K562 (cell line): Measurements from ENCODE around the gene RNF227. TPM values are rescaled to one million over a fixed set of nuclear protein-coding genes. Genes with fewer than 3 reads are reported as not detected.

ENCODE experiments used
- BRF1 ChIP-seq: IDR thresholded peaks from 3 replicates; pipeline ENCODE4 v1.6.1; 2011; ENCODE audit warnings: borderline replicate concordance, mild to moderate bottlenecking; ENCODE audit not compliant: insufficient read length; ENCODE audit errors: extremely low read depth
- CBX2 ChIP-seq: fragments of 200-600 bp; sonication (generic); IDR thresholded peaks from one replicate; pipeline ENCODE4 v1.6.1; 2012; ENCODE audit warnings: mild to moderate bottlenecking, low read length, inconsistent platforms; ENCODE audit not compliant: insufficient read depth, poor library complexity, severe bottlenecking
- SMAD4 ChIP-seq: fragments of 250-450 bp; sonication (Bioruptor Pico); conservative IDR thresholded peaks from 2 replicates; pipeline ENCODE4 v1.8.0; 2021; ENCODE audit warnings: inconsistent platforms, mild to moderate bottlenecking, moderate library complexity
- TAF7 ChIP-seq: fragments of 450-650 bp; IDR thresholded peaks from 2 replicates; pipeline ENCODE4 v1.6.1; 2016; ENCODE audit warnings: missing genetic modification characterization, missing compliant biosample characterization
- polyA plus RNA-seq, 8 experiments: library from polyadenylated mRNA; depleted of rRNA in 4 of 8; stranded (reverse) in 5 of 8; unstranded in 3 of 8; fragments of >200 nt; fragmentation: Nextera tagmentation in 2 of 8; fragmentation: Illumina TruSeq in 1 of 8; extraction: Ambion mirVana in 2 of 8; extraction: Trizol in 1 of 8; gene quantifications; 2 replicates each; pipeline versions ENCODE4 v1.2.1 to v1.2.3, GENCODE V29; 2011 to 2014; ENCODE audit warnings: inconsistent platforms in 1 of 8, missing spikeins in 1 of 8
- total RNA-seq, 7 experiments: library from RNA; depleted of rRNA in 6 of 7; stranded (reverse); fragments of >200 nt in 6 of 7; fragmentation: Illumina TruSeq in 2 of 7; extraction: Trizol in 2 of 7; gene quantifications; 2 replicates each; pipeline versions ENCODE4 v1.2.1 to v1.2.3, GENCODE V29; 2011 to 2021; ENCODE audit warnings: low replicate concordance in 1 of 7
- TF ChIP-seq, protein P1 (sequence below): fragments of 450-650 bp; IDR thresholded peaks from 2 replicates; pipeline ENCODE4 v1.6.1; 2016; ENCODE audit warnings: mild to moderate bottlenecking, moderate library complexity

RNF227 gene
- total and polyA plus RNA-seq, 9 of the 15 experiments (the other 6 are each of a cell fraction or from before 2014, with no cell fraction given) = 1.1 to 6.7 (median 2.3) TPM

DNA sequence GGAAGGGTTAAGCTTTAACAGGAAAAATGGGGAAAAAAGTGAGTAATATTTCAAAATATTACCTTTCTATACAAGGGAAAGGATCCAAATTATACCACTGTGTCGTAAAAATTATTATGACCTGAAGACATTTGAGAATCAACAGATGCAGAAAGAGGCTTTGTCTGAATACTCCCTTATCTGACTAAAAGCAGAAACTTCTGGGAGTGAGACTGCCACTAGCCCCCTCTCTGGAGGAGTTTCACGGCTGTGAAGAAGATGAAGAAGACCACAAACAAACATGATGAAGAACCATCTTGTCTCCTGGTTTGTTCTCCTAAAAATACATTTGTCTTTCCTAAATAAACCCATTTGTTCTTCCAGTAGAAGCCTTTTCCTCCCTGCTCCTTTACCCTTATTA lies 45.3 kb upstream of the RNF227 start (continued):
- TF ChIP-seq, protein P1, sequence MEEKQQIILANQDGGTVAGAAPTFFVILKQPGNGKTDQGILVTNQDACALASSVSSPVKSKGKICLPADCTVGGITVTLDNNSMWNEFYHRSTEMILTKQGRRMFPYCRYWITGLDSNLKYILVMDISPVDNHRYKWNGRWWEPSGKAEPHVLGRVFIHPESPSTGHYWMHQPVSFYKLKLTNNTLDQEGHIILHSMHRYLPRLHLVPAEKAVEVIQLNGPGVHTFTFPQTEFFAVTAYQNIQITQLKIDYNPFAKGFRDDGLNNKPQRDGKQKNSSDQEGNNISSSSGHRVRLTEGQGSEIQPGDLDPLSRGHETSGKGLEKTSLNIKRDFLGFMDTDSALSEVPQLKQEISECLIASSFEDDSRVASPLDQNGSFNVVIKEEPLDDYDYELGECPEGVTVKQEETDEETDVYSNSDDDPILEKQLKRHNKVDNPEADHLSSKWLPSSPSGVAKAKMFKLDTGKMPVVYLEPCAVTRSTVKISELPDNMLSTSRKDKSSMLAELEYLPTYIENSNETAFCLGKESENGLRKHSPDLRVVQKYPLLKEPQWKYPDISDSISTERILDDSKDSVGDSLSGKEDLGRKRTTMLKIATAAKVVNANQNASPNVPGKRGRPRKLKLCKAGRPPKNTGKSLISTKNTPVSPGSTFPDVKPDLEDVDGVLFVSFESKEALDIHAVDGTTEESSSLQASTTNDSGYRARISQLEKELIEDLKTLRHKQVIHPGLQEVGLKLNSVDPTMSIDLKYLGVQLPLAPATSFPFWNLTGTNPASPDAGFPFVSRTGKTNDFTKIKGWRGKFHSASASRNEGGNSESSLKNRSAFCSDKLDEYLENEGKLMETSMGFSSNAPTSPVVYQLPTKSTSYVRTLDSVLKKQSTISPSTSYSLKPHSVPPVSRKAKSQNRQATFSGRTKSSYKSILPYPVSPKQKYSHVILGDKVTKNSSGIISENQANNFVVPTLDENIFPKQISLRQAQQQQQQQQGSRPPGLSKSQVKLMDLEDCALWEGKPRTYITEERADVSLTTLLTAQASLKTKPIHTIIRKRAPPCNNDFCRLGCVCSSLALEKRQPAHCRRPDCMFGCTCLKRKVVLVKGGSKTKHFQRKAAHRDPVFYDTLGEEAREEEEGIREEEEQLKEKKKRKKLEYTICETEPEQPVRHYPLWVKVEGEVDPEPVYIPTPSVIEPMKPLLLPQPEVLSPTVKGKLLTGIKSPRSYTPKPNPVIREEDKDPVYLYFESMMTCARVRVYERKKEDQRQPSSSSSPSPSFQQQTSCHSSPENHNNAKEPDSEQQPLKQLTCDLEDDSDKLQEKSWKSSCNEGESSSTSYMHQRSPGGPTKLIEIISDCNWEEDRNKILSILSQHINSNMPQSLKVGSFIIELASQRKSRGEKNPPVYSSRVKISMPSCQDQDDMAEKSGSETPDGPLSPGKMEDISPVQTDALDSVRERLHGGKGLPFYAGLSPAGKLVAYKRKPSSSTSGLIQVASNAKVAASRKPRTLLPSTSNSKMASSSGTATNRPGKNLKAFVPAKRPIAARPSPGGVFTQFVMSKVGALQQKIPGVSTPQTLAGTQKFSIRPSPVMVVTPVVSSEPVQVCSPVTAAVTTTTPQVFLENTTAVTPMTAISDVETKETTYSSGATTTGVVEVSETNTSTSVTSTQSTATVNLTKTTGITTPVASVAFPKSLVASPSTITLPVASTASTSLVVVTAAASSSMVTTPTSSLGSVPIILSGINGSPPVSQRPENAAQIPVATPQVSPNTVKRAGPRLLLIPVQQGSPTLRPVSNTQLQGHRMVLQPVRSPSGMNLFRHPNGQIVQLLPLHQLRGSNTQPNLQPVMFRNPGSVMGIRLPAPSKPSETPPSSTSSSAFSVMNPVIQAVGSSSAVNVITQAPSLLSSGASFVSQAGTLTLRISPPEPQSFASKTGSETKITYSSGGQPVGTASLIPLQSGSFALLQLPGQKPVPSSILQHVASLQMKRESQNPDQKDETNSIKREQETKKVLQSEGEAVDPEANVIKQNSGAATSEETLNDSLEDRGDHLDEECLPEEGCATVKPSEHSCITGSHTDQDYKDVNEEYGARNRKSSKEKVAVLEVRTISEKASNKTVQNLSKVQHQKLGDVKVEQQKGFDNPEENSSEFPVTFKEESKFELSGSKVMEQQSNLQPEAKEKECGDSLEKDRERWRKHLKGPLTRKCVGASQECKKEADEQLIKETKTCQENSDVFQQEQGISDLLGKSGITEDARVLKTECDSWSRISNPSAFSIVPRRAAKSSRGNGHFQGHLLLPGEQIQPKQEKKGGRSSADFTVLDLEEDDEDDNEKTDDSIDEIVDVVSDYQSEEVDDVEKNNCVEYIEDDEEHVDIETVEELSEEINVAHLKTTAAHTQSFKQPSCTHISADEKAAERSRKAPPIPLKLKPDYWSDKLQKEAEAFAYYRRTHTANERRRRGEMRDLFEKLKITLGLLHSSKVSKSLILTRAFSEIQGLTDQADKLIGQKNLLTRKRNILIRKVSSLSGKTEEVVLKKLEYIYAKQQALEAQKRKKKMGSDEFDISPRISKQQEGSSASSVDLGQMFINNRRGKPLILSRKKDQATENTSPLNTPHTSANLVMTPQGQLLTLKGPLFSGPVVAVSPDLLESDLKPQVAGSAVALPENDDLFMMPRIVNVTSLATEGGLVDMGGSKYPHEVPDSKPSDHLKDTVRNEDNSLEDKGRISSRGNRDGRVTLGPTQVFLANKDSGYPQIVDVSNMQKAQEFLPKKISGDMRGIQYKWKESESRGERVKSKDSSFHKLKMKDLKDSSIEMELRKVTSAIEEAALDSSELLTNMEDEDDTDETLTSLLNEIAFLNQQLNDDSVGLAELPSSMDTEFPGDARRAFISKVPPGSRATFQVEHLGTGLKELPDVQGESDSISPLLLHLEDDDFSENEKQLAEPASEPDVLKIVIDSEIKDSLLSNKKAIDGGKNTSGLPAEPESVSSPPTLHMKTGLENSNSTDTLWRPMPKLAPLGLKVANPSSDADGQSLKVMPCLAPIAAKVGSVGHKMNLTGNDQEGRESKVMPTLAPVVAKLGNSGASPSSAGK = no peak
- TF ChIP-seq TAF7 (tag) (no peak), SMAD4 (CRISPR knock-in tag) (no peak), BRF1 (no peak), CBX2 (no peak)
- TF ChIP-seq, all 486 proteins: peak for 0
